Right ventricle myocardium inferior (tissue), 1 donor: ENCODE data around the gene FBXO46. TPM values are rescaled to one million over a fixed set of nuclear protein-coding genes. Genes with fewer than 3 reads are reported as not detected.
A peak's percentile ranks its signal among the peaks of the same experiment; 100 is the strongest.
"Not testable (repeated sequence)": the region's sequence is repeated elsewhere in the genome, so short reads cannot be mapped to it uniquely, and the experiment has no call there.

Experiments
- ATAC-seq: fragments of 200-7000 bp; cut with Tn5 transposase; one replicate; pipeline ENCODE4 v1.9.1; 2020; ENCODE audit warnings: mild to moderate bottlenecking, moderate library complexity
- DNase-seq: peaks from one replicate; pipeline ENCODE4 v3.0.0; 2021; ENCODE audit errors: missing footprints
- intact Hi-C: fragments of 100-400 bp; cut with DNase I; formaldehyde crosslinking; loops from one replicate; pipeline ENCODE4 v1.11.0; 2022
- total RNA-seq: library from RNA; stranded (reverse); fragmentation: NEBNext Ultra II Directional; extraction: Animal tissue kit (Norgen Biotek cat#: 25700); gene quantifications from one replicate; pipeline ENCODE4 v1.2.1, GENCODE V29; 2021
- donor health status: DM: no; HTN: yes; CAD: no; lungs with severe emphysema.

The FBXO46 gene
- total RNA-seq, 1 donor from 2014 or later: 13.1 TPM

DNA sequence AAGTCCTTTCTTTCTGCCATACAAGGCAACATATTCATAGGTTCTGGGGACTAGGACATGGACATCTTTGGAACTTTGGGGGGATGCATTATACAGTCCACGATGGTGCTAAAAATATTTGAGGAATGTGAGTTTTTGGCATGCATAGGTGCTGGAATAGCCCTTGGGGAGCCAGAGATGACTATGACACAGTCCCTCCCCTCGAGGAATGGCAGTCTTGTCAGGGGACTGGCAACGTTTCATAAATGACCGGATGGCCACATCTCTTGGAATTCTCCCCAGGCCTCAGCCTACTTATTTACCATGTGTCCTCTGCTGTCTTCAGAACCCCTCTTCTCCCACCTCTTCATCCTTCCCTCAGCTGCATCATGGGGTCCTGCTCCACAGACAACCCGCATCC, 16.2 kb upstream of the FBXO46 start:
- no peak for ATAC-seq
- intact Hi-C loops: no loop called here
- no peak for DNase-seq

DNA sequence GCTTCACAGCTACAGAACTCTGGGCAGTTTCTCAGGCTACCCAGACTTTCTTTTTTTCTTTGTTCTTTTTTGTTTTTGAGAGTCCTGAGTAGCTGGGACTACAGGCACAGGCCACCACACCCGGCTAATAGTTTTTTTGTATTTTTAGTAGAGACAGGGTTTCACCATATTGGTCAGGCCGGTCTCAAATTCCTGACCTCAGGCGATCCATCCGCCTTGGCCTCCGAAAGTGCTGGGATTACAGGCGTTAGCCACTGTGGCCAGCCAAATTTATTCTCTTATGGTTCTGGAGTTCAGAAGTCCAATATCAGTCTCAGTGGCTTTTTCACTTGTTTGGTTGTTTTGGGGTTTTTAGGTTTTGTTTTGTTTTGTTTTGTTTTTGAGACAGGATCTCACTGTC, 14.9 kb upstream of the FBXO46 start:
- ATAC-seq: no peak
- no peak for DNase-seq
- intact Hi-C loops: no loop called here

DNA sequence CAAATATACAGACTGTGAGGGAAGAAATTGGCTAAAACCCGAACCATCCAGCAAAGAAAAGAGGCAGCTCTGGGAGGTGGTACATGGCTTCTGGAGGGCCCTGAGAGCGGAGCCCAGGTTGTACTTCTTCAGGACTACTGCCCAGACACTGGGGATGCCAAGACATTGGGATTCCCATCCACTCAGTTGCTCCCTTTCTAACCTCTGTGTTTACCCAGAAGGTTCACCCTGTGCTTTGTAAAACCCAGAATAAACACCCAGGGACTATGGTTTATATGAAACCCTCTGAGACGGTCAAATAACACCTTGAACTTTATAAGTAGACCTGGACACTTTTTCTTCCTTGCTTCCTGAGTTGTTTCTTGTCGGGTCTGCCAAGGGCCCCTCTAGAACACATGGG, 12.3 kb upstream of the FBXO46 start:
- no peak for DNase-seq
- no peak for ATAC-seq
- intact Hi-C loops: no loop called here

DNA sequence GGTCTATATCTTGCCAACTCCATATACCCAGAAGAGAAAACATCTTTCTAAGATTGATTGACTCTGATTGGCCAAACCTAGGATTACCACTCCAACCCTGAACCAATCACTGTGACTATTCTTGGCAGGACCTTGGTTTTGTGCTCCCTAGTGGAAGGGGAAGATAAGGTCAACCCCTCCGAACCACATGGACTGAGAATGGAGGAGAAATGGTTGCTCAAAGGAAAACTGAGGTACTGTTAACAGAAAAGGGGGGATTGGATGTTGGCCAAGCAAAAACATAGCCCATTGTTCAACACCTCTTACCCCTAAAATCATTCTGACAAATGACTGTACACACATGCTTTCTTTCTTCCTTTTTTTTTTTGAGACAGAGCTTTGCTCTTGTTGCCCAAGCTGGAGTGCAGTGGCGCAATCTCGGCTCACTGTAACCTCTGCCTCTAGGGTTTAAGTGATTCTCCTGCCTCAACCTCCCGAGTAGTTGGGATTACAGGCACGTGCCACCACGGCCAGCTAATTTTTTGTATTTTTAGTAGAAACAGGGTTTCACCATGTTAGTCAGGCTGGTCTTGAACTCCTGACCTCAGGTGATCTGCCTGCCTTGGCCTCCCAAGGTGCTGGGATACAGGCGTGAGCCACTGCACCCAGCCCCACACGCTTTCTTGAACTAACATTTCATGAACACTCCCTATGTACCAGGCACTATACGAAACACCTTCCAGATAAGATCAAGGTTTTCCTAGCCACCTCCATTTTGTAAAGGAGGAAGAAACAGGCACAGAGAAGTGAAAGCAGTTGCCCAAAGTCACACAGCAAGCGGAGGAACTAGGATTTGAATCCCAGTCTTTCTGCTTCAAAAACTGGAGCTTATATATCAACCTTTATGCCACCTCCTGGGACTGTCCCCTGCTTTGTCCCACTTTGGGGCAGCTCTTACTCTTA, 9.1 kb upstream of the FBXO46 start:
- DNase-seq: no peak
- ATAC-seq: no peak
- intact Hi-C loops: no loop called here

DNA sequence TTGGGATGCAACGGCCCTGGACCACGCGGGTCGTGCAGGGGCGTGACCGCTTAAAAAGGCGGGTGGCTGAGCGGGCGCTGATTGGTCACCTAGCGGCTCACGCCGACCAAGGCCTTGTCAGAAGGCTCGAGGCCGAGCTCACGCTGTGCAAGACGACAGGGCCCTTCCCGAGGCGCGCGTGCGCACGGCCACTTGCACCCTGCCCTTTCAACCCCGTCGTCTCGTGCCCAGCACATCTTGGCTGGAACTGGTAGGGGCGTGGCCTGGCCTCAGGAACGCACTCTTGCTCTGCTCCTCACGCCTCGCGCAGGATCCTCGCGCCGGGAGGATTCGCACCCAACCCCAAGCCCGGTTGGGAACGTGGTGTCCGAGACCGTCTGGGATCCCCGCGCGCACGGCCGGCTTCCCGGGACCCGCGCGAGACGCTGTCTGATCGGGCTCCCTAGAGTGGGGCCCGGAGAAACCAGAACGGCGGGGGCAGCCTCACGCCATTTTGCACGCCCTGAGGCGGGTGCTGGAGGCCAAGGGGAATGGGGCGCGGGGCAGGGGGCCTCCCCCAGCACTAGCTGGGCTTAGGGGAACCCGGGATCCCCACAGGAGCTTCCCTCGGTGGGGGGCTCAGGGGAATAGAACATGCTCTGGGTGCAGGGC, 2.6 kb upstream of the FBXO46 start, which contains the start of gene MEIOSIN:
TSS of gene MEIOSIN (plus strand) at position 280 of the 651 bp plus-strand sequence. CDS start 1,938 bp downstream, outside the sequence.
- ATAC-seq: no peak
- intact Hi-C loops: no loop called here
- no peak for DNase-seq

DNA sequence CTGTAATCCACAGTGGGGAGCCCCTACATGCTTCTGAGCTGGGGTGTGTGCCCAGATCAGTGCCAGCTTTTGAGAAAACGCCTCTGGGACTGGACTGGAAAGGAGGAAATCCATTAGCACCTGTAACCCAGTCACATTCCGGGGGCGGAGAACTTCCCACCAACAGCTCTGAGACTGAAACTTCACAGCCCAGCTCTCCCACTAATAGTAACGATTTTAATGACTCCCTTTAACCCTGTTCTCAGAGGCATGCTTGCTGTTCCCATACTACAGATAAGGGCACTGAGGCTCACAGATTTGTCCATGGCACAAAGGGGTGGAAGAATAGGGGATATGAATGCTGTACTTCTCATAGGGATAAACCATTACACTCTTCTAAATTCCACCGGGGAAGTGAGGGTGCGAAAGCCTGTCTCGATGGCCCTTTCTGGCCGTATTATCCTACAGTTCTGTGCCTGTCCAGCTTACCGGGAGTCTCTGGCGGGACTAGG, 851 bp downstream of the FBXO46 start:
- ATAC-seq (no peak), DNase-seq (no peak)
- intact Hi-C loops: loop anchor here (1.0 kb wide), 1 partner anchor 13 kb away; no protein-coding TSS in a partner anchor

DNA sequence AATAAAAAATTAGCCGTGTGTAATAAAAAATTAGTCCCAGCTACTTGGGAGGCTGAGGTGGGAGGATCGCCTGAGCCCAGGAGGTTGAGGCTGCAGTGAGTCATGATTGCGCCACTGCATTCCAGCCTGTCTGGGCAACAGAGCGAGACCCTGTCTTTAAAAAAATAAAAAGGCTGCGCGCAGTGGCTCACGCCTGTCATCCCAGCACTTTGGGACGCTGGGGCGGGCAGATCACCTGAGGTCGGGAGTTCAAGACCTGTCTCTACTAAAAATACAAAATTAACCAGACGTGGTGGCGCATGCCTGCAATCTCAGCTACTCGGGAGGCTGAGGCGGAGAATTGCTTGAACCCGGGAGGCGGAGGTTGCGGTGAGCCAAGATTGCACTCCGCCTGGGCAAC, 2.0 kb downstream of the FBXO46 start:
- intact Hi-C loops, ATAC-seq, DNase-seq: not testable (repeated sequence)

DNA sequence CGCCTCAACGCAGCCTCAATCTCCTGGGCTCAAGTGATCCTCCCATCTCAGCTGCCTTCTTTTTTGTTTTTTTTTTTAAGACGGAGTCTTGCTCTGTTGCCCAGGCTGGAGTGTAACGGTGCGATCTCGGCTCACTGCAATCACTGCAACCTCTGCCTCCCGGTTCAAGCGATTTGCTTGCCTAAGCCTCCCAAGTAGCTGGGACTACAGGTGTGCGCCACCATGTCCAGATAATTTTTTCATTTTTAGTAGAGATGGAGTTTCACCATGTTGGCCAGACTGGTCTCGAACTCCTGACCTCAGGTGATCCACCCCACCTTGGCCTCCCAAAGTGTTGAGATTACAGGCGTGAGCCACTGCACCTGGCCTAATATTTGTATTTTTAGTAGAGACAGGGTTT, 10.6 kb downstream of the FBXO46 start:
- ATAC-seq, intact Hi-C loops: not testable (repeated sequence)
- peak; percentile 32 for DNase-seq

DNA sequence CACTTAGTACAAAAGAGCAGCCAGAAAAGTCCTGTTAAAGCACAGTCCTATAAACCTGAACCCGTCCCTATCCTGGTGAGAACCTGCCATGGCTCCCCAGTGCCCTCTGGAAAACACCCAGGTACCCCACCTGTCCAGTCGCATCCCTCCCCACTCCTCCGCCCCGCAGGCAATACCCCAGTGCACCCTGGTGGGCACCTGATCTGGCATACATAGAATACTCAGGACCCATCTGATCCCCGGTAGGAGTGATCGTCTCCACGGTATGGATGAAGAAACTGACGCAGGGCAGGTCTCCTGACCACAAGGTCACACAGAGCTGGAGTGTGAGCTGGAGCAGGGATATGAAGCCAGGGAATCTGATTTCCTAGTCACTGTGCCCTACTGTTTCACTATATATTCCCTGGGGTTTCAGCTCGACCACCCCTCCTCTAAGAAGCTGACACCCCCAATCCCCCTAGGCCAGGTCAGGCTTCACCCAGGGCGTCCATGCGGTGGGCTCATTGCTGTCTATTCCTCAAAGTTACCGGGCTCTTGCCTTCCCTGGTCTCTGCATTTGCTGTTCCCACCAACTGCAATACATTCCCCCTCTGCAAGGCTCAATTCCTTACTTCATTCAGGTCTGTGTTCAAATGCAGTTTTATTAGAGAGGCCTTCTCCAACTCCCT, 12.6 kb downstream of the FBXO46 start:
- ATAC-seq (no peak), DNase-seq (no peak)
- intact Hi-C loops: loop anchor here (1.0 to 2.0 kb wide), 3 partner anchors 12 to 50 kb away; partner anchors contain the start of genes FBXO46 and QPCTL

DNA sequence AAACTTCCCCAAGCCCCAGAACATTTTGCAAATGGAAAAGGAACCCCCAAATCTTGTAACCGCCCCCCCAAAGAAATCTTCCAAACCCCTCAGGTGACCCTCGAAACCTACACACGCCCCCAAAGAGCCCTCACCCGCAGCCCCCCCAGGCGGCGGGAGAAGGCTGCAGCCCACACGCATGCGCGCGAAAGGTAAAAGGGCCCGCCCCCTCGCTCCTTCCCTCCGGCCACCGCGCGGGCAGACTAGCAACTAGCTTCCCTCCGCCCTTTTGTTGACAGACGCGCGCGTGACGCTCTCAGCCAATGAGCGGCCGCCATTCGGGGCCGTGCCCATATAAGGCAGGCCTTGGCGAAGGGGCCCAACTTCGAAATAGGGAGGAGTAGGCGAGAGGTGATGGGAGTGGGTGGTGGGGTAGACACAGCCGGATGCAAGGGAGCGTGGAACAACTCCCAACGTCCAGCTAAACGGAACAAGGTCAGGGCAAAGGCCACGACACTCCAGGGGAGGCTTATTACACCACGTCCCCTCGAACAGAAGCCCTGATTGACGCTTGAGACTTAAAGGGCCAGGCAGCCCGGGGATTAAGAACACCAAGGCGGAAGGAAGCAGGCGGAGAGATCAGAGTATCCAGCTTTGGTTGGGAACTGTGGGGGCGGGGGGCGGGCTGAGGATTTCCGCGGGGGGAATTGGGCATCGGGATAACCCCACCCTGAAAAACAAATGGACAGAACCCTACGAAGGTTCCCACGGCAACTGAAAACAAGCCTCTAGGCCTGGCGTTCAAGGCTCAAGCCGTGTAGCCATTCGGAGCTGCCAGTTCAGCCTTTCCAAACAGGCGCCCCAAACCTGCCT, 13.3 kb downstream of the FBXO46 start:
- intact Hi-C loops: loop anchor here (1.0 to 2.0 kb wide), 3 partner anchors 13 to 51 kb away; partner anchors contain the start of genes FBXO46 and QPCTL
- DNase-seq (peak; percentile 100), ATAC-seq (peak; percentile 99)

DNA sequence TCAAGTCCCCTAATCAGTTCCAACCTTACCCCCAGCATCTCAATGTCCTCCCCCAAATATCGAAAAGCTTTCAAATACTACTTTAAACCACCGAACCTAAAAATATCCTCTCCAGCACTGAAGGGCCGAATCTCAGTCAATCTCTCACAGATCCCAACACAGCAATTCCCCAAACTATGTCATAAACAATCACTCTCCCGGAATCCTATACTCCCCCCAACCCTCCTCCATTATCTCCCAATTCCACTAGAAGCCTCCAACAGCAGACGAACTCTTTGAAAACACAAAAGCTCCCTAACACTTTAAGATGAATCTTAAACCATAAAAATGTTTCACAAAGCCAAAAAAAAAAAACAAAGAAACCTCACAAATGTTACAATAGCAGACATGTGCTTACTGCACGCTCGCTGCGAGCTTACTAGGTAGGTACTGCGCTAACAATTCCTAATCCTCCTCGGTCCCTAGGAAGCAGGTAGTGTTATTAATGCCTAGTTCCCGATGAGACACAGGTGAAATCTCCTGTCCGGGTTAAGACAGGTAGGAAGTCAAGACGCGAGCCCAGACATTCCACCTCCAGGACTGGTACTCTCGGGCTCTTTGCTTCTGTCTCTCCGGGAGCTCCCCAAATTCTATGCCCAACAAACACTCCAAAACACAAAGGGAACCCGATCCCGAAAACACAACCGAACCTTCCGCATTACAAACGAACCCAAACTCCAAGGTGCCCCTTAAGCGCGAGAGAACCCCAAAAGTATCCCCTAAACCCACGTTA, 14.2 kb downstream of the FBXO46 start:
- ATAC-seq: no peak
- no peak for DNase-seq
- intact Hi-C loops: loop anchor here (1.0 to 2.0 kb wide), 3 partner anchors 14 to 52 kb away; partner anchors contain the start of genes FBXO46 and QPCTL

DNA sequence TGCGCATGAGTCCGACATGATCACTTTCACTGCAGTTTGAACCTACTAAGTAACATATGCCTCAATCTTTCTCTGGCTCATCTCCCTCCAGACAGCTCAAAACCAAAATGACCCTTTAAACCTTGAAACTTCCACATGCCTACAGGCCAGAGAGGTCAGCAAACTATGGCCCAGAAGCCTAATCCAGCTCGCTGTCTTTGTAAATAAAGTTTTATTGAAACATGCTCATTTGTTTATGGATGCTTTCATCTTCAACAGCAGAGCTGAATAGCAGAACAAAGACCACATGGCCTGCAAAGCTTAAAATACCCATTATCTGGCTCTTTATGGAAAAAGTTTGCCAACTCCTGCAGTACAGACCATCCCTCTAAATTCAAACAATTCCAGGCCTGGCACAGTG, 15.6 kb downstream of the FBXO46 start:
- ATAC-seq (no peak), DNase-seq (no peak)
- intact Hi-C loops: no loop called here

DNA sequence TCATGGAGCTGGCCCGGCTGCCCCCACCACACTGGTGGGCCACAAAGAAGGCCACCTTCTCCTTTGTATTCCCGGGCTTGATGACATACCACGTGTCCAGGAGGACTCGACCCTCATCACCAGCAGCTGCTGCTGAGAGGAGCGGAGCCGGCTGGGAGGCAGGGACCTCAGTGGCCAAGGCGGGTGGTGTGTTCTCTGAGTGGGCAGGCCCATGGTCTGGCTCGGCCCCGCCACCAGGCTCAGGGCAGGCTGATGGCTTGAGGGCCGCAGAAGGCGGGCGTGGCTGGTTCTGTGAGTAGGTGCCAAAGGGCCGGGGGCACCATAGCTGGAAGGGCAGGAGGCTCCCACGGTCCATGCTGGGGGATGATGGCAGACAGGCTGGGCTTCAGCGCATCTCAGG, 17.6 kb downstream of the FBXO46 start:
- intact Hi-C loops: no loop called here
- DNase-seq (no peak), ATAC-seq (no peak)

DNA sequence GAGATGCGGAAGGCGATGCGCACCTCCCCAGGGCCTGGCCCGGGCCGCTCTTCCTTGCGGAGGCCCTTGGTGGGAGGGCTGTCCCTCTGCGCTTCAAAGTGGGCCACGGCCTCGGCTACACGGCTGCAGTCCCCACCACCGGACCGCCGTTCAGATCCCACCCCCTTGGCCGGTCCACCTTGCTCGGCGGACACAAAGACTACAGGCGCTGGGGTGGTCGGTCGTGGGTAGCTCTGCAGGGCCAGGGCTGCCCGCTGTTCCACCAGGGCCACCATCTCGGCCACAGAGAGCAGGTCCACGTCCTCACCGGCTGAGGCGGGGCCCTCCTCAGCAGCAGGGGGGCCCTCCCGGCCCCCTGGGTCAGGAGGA, 18.0 kb downstream of the FBXO46 start:
- intact Hi-C loops: no loop called here
- ATAC-seq: no peak
- no peak for DNase-seq

DNA sequence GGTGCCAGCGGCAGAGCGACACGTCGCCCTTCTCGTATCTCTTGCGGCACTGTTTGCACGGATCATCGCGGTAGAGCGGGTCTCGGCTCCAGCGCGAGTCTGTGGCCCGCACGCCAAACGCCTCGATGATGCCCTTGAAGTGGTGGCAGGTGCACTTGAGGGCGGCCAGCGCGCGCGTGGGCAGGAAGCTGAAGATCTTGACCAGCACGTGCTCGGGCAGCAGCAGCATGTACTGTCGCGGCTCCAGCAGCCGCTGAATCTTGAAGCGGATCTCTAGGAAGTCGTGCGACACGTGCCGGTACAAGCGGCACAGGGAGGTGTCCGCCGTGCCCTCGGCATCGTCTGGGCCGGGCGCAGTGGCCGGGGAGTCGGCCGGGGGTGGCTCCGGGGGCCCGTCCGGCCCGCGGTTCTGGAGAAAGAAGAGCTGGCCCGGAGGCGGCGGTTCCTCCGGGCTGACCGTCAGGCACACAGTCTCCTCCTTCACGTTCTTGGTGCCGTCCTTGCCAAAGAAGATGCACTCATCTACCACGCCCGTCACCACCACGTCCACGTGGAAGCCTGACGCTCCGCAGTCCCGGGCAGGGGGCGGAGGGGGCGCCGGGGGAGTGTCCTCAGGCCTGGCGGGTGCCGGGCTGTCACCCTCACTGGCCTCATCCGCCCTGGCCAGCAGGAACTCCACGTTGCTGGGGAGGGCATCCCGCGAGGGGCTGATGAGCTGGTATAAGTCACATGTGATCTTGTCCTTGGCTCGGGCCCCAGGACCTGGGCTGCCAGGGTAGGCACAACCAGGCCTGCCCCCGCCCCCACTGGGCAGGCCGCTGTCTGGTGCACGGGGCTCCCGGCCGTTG, 18.6 kb downstream of the FBXO46 start:
- ATAC-seq: no peak
- peak; percentile 62 for DNase-seq
- intact Hi-C loops: no loop called here

DNA sequence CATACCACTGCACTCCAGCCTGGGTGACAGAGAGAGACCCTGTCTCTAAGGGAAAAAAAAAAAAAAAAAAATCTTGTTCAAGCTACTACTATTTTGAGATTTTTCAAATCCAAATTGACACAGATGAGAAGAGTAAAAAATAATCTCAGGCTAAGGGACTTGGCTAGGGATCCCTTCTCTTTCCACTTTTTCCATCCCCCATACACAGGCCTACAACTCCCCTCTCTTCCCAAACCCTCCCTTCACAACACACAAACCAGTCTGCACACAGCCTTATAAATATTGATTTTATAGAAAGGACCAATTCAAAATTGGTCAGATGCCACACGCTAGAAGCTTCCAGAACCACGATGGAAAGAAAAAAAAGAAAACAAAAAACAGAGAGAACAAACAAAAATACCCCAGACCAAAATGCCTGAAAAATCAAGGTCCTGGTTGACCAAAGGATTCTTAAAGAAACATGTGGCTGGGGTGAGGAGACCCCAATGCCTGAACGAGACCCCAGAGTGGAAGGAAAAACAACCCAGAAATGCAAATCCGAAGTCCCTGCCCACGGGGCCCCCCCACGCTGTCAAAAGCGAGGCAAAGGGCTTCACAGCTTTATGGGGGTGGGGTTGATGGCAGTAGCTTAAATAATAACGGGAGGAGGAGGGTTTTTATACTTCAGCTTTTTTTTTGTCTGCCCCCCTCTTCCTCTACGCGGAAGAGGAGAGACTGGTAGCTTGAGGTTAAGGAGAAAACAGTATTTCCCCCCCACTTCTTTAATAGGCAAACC, 20.2 kb downstream of the FBXO46 start:
- ATAC-seq: no peak
- no peak for DNase-seq
- intact Hi-C loops: no loop called here
